Pulmonary artery endothelial cell (primary cell): Measurements from ENCODE around the gene HELT. TPM values are rescaled to one million over a fixed set of nuclear protein-coding genes. Genes with fewer than 3 reads are reported as not detected.
A peak's percentile ranks its signal among the peaks of the same experiment; 100 is the strongest.

Experiments
- DNase-seq: peaks from one replicate; pipeline ENCODE4 v3.0.0-alpha.2; 2011; ENCODE audit warnings: low read depth, low spot score
- total RNA-seq: library from RNA; depleted of rRNA; stranded (reverse); fragments of >200 nt; gene quantifications from 2 replicates; pipeline ENCODE4 v1.2.3, GENCODE V29; 2014

Gene HELT
- total RNA-seq, 1 donor from 2014 or later = not detected

DNA sequence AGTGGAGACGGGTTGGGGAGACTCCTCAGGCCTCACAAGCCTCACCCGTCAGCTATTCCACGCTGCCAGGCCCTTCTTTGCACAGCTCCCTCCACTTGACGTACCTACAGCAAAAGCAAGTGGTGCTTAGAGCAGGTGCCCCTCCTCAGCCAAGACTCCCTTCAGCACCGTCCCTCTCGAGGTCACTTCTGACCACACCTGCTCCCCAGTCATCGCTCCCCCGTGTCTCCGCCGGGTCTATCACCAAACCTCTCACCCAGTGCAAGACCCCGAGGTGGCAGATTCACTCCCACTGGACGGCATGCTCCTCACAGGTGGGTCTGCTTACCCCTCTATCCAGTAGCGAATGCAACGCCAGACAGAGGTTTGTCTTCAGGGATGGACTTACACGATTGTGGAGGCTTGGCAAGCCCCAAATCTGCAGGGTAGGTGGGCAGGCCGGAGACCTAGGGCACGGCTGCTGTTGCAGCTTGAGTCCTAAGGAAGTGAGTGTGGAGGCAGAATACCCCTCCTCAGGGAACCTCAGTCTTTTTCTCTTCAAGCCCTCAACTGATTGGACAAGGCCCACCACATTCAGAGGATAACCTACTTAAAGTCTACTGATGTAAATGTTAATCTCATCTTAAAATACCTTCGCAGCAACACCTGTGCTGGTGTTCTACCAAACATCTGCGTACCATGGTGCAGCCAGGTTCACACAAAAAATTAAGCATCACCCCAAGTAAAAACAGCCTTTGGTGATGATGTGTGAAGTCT, 14.5 kb upstream of the HELT start:
- DNase-seq = no peak

DNA sequence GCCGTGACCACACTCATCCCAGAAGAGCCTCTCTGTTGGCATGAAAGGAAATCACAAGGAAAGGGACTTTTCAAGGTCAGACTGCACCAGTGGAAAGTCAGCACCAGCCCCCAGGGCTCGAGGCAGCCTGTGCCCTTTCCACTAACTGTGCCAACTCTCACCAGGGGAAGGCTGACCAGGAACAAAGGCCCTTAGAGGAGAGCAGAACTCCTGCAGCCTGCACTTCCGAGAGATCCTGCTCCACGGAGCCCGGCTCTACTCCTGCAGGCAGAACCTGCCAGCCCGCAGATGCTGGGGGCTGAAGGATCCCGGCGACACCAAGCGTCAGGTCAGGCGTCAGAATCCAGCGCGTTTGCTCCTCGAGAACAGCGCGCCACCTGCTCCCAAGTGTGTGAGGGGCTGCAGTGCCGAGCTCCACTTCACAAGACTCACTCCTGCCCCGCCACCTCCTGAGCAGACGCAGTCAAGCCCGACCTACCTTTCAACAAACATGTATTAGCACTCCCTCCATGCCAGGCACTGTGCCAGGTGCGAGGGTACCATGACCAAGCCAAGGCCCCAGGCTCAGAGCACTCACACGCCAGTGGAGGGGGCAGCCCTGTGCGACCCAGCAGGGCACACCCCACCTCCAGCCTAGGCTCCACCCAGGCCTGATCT, 13.6 kb upstream of the HELT start:
- no peak for DNase-seq

DNA sequence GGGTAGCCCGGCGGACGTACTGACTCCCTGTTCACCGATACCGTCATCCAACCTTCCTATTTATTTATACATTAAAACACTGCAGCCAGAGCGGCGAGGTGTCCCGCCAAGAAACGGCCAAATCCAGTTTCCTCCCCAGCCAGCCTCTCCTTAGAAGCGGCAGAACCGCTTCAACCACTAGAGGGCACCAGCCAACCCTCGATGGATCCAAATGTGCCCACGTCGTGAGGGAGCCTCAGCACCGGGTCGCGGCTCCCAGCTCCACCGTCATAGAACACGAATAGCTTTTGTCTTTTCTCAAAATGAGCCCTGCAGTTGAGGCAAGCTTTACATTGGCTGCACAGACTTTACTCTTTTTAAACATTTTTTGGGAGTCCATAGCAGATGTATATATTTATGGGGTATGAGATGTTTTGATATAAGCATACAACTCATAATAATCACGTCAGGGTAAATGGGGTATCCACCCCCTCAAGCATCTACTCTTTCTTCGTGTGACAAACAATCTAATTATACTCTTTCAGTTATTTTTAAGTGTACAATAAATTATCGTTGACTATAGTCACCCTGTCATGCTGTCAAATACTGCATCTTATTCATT, 13.0 kb upstream of the HELT start:
- DNase-seq = peak; percentile 20

DNA sequence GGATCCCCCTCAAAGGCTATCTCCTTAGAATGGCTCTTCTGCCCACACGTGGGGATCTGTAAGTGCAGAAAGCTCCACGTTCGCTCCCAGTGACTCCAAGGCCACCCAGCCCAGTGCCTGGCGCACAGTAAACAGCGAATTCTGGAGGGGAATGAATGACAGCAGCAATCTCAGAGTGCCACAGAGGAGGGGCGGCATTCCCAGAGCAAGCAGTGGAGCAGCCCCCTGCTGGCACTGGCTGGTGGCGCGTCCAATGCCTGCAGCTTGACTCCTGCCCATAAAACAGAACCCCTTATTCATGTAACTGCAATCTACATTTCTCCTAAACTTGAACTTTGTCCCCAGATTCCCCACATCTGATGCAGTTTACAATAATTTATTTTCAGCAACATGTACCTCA, 6.9 kb upstream of the HELT start:
- DNase-seq = no peak

DNA sequence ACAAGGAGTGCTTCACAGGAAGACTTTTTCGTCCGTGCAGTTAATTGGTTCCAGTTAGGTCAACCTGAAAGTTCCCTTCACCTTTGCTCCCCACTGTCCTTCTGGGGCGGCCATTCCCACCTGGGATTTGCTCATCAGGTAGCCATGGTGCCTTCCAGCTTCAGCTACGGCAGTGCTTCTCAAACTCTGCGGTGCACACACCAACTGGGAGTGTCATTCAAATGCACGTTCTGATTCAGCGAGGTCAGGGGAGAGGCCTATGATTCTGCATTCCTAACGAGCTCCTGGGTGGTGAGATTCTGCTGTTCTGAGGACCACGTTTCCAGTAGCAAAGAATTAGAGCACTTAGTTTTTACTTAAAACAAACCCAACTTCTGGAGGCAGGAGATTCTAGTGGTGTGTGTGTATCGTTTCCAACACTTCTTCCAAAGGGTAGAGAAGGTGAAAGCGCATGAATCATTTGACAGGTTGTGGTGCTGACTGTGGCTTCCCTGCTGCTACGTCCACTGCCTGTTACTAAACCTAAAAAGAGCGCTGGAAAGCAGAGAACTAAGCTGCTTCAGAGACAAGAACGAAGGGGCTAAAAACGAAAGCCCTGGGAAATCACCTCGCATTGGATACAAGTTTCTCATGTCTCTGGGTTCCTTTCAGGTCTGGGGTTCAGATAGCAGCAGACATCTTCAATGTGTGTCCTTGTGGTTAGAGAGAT, 4.7 kb upstream of the HELT start:
- DNase-seq = no peak

DNA sequence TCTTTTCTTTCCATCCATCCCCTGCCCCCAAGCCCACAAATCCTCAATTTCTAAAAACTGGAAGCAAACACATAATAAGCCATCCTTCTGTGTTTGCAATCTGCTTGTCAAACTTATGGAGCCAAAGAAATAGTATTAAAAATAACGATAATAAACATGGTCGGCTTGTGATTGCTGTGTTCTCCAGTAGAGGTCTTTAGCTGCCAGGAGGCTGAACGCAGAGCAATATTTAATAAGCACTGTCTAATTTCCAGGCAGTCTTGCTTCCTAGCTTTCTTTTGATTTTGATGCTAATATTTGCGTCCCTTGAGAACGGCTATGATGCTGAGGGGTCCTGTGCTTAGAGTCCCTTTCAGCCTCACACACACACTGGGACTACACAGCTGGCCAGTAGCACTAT, 3.2 kb upstream of the HELT start:
- no peak for DNase-seq

DNA sequence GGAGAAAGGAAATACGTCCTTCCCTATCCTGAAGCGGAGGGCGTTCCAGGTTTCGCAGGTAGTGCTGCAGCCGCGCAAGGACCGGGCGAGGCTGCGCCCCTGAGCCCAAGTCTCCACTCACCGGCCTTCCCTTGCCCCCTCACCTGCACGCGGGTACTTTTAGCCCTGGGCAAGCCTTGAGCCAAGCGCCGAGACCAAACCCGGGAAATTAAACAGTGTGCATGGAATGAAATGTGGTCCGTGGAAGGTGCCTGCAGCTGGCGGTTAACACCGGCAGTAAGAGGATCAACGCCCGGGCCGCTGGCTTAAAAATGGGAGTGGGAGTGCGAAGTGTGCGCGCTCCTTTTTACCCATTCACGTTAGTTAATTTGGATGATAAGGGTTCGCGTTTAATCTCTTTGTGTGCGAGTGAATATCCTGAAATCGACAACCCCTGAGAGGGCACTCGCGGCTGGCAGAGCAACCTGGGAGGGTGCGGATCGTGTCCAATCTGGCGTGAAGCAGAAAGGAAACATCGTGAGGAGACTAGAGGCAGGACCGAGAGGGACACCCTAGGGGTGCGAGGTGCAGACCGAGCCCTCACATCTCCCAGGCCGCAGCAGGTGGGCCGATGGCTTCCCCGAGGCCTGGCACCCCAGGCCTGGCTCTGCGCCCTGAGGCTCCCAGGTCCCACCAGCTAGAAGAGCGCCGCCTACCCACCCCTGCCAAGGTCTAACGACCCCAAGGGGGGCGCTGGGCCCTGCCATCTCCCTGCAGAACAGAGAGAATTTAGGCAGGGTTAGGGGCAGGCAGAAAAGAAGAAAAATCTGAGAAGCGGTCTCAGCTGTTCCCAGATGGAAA, 2.0 kb upstream of the HELT start:
- DNase-seq = no peak

DNA sequence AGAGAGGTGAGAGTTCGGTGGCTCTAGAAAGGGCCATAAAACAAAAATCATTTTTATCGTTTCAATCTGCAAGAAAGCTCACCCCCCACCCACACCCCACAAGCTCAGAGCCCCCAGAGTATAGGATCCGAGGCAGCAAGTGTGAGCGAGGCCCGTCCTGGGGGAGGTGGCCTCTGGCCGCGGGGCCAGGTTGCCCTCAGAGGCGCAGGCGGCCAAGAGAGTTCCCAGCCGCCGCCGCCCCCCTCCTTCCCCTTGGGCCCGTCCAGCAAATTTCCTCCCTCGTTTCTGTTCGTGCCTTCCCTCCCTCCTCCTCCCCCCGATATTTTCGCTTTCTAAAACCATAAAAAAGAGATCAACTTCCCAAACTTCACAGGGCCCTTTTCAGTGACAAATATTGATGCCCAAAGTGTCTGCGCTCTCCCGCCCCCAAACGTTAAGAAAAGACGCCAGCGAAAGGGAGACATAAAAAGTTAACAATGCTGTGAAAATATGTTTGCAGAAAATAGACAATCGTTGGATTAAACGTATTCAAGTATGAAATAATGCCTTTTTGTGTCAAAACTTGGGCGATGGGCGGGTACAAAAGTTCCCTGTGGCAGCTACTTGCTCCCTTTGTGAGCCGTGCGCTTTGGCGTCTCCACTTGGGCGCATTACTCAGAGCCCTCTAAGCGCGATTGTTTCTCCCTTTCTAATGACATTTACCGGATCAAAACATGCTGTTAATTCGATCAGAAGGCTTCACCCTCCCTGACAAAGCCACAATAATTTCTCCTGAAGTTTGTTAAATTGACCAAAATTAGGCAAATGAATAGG, 1.1 kb upstream of the HELT start:
- DNase-seq = no peak

DNA sequence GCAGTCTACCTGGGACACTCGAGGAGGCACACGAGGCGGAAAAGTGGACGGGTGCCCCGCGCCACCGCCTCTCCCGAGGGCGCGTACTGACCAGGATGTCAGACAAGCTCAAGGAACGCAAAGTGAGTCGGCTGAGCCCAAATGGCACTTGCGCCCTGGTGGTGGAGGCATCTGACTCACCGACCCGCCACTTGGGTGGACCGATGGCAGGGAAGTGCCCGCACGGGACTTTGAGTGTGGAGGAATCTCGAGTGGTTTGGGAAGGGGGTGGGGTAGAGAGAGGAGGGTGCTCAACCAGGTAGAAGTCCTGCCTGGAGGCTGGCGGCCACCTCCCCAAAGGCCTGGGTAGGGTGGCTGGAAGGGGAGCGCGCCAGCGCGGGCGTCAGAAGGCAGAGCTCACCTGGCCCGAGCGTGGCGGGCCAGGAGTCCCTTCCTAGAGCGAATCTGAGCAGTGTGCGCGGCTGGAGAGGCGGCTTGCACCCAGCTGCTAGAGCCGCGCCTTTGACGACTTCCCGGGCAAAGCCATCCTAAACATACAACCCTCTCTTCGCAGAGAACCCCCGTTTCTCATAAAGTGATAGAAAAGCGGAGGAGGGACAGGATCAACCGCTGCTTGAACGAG, 655 bp downstream of the HELT start:
- no peak for DNase-seq

DNA sequence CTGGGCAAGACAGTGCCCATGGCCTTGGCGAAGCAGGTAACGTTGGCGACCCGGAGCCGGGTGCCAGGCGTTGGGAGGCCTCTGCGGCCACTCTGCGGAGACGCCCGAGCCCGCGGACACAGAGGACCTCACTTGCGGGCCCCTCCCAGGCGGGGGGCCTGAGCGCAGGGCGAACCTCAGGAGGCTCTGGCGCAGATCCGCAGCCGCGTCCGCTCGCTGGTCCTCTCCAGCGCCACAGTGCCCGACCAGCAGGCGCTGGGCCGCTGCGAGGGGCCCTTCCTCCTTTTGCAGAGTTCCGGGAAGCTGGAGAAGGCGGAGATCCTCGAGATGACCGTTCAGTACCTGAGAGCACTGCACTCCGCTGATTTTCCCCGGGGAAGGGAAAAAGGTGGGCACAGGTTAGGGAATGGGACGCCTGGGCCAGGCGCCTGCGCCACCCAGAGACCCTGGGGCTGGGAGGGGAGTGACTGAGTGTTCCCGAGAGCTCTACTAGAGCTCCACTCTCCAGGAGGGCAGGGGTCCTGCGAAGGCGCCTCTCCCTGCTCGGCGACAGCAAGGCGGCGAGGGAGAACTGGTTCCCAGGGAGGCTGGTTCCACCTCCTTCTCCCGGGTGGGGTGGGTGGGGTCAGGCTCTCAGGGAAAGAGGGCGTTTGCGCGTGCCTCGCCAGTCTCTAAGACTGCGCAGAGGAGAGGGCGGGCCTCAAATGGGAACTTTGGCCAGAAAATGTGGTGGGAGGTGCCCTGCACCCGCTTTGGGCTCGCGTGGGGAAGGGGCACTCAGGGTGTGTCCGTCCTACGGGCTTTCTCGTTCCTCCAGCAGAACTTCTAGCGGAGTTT, 1.4 kb downstream of the HELT start:
- DNase-seq = no peak

DNA sequence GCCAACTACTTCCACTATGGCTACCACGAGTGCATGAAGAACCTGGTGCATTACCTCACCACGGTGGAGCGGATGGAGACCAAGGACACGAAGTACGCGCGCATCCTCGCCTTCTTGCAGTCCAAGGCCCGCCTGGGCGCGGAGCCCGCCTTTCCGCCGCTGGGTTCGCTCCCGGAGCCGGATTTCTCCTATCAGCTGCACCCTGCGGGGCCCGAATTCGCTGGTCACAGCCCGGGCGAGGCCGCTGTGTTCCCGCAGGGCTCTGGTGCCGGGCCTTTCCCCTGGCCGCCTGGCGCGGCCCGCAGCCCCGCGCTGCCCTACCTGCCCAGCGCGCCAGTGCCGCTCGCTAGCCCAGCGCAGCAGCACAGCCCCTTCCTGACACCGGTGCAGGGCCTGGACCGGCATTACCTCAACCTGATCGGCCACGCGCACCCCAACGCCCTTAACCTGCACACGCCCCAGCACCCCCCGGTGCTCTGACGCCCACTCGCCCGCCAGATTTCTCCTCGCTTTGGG, 2.1 kb downstream of the HELT start:
- DNase-seq = no peak

DNA sequence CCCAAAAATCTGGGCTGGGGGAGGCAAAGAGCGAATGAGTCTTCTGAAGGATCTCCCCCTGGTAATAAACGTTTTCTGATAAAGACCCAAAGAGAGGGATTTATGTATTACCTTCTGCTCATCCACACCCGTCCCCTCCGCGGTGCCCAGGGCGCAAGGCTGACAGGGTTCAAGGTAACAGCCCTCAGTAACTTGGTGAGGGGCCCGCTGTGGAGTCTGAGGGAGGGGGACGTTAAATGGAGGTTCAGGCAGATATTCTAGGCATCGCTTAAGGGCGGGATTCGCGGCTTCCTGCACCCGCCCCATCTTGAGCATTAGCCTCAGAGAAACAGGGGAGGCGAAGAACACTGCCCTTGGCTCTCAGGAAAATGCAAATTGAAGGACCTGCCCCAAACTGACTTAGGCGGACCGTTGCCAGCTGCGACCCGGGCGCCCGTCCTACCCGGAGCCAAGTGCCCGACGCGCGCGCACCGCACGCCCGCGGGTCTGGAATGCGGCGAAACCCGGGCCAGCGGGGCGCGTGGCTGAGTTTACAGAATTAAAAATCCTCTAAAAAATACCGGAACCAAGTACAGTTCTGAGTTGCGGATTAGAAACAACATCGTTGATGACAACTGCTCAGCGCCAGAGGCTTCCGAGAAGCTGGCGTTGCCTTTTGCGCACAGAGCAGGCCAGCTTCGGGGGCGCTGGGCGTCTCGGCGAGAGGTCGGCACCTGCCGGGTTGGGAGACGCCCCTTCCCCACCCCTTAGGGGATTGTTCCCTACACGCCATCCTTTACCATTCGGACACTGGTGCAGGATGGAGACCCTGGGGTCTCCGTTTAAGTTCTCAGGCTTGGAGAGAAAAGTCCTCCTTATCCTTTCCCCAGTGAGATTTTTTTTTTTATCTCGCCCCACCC, 2.8 kb downstream of the HELT start:
- DNase-seq = no peak

DNA sequence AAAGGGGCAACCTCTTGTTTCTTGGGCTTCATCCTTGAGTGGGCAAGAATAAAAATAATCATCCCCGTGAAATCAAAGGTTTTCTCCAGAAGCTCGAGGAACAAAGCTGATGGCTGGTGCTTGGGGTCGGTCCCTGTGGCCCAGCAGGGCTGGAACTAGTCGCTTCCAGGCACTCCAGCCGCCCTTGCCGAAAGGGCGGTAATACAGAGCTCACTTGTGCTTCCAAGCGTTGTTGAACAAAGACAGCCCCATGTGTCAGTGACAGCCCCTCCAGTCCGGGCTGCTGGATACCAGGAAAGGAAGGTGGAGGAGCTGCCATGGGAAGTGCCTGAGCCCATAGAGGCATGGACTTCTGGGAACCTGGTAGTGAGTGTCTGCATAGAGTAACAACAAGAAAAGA, 5.2 kb downstream of the HELT start:
- no peak for DNase-seq

DNA sequence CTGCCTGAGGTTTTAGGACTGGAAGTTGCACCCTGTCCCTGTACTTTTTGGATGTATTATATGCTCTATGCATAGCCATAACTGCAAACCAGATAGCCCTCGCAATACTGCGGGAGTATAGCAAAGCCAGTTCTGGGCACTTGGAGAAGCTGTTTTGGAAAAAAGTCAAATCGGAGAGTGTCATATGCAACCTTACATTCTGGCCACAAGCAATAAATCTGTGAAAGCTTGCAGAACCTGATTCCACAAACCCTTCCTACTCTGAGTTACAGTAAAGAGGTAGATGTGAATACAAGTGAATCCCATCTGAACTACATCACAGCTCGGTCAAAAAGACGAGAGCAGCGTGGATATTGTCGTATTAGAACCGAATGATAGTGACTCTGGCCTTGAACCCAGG, 10.3 kb downstream of the HELT start:
- no peak for DNase-seq

DNA sequence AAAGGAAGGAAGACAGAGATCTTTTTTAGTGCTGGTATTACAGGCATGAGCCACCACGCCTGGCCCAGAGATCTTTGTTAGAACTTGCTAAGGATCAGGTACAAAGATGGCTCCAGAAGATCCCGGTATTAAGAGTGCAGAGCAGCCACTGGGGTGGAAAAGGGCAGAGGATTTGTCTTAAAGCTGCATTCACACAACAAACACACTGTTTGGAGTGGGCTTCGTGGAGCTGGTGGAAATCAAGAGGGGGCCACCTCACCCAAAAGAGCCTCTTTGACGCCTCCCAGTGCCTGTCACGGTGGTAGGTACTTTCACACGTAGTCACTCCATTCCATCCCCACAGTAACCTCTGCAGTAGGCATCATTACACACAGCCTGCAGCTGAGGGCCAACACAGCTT, 13.3 kb downstream of the HELT start:
- DNase-seq = no peak

DNA sequence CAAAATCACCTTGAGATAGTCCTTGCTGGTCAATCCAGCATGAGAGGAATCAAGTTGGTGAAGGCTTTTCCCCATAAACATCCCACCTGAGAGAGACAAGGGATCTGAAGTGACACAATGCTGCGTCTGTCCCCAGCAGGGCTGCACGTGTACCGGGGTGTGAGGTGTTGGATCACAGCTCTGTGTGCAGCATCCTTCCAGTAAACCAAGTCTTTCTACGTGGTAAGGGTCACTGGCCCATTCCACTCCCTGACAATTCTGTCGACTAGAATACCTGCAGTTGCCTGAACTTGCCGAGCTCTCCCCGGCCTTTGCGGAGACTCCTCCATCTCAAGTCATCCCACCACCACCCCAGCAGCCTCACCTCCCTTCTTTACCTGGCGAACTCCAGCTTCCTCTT, 14.8 kb downstream of the HELT start:
- no peak for DNase-seq

DNA sequence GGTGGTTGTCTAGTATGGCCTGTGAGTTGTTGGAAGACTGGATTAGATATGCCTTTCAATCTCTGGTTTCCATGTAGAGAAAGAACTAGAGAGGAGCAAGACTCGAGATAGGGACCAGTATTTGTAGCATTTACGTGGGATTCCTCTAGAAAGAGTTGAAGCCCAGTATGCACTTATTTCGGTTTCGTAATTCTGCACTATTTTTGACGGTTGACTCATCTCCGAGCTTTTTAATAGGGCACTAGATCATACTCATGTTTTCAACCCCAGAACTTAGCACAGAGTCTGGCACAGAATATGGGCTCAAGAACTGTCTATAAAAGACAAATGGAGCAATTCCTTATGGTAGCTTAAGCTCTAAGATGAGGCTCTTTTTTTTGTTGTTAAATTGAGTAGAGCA, 15.7 kb downstream of the HELT start:
- no peak for DNase-seq

DNA sequence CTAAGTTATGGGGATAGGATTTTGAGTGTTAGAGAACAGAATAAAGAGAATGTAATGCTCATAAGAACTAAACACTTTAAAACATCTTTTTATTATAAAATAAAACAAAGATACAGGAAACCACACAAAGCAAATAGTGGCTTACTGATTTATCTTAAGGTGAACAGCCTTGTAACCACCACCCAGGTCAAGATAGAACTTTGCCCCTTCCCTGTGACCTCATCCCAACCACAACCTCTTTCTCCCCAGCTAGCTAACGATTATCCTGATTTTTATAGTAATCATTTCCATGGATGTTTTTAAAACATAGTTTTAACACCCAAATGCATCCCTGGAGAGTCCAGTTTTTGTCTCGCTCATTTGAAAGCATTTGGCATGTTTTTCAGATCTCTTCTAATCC, 17.0 kb downstream of the HELT start:
- no peak for DNase-seq
